Fibroblast of pulmonary artery (primary cell): ENCODE results near the gene SH2B3.
A peak's percentile ranks its signal among the peaks of the same experiment; 100 is the strongest.

Source experiments
- DNase-seq: peaks from one replicate; pipeline ENCODE4 v3.0.0-alpha.2; 2010; ENCODE audit warnings: low read depth
- H3K4me3 ChIP-seq: replicated peaks from 2 replicates; pipeline ENCODE4 v1.5.1; 2011; ENCODE audit warnings: low read depth, mild to moderate bottlenecking, control low read depth, low read length, moderate library complexity
- CTCF ChIP-seq: IDR thresholded peaks from 2 replicates; pipeline ENCODE4 v1.5.1; 2011; ENCODE audit warnings: mild to moderate bottlenecking, control low read depth, low read length, inconsistent platforms; ENCODE audit errors: missing control alignments

SH2B3 gene

GRCh38 chr12:111405859-111406473 lies at the start of gene SH2B3:
TSS of gene SH2B3 (plus strand) at chr12:111405923. CDS start at chr12:111418146, 12,223 bp downstream.
- TF ChIP-seq CTCF = no peak
- no peak for DNase-seq

GRCh38 chr12:111359231-111359913 lies 46.4 kb upstream of the SH2B3 start:
- DNase-seq = no peak
- H3K4me3 ChIP-seq = no peak overlapping the region
- TF ChIP-seq CTCF = no peak

More at GRCh38 chr12:111405859-111406473, at the start of gene SH2B3:
- H3K4me3 ChIP-seq = peak within 1 kb of the TSS; percentile 90

- no peak overlapping the region for H3K4me3 ChIP-seq
- DNase-seq = no peak
- no peak for TF ChIP-seq CTCF
Observed at GRCh38 chr12:111359914-111360276, 45.8 kb upstream of the SH2B3 start.

- no peak for TF ChIP-seq CTCF
- DNase-seq = no peak
- H3K4me3 ChIP-seq = no peak overlapping the region
Observed at GRCh38 chr12:111360325-111360930, 45.3 kb upstream of the SH2B3 start.

- DNase-seq = no peak
- no peak for TF ChIP-seq CTCF
- no peak overlapping the region for H3K4me3 ChIP-seq
Observed at GRCh38 chr12:111361073-111361716, 44.5 kb upstream of the SH2B3 start.

GRCh38 chr12:111361717-111362576 lies 43.8 kb upstream of the SH2B3 start:
- no peak overlapping the region for H3K4me3 ChIP-seq

More at GRCh38 chr12:111361717-111362576, 43.8 kb upstream of the SH2B3 start:
- peak; percentile 25 for DNase-seq
- no peak for TF ChIP-seq CTCF
